ENCODE measurements around the gene SNX32. TPM values are rescaled to one million over a fixed set of nuclear protein-coding genes. Genes with fewer than 3 reads are reported as not detected.
A peak's percentile ranks its signal among the peaks of the same experiment; 100 is the strongest.

Gene SNX32
- total and polyA plus RNA-seq, 2 donors (not counting 3 experiments of a cell fraction or from before 2014, with no cell fraction given), result 0.19 TPM; not detected in 1

- TF ChIP-seq MYC (IDR thresholded peaks at IDR 0.05; ENCODE audit: low read depth, low read length) (no peak), EZH2 (IDR thresholded peaks at IDR 0.05; ENCODE audit: borderline replicate concordance, low read depth, low read length, severe bottlenecking) (peak; percentile 46)
- no peak within 1 kb of the TSS for H3K4me2 ChIP-seq (ENCODE audit: insufficient read depth, low read length)
- no peaks in the 10 kb centered on the region for H3K9me3 ChIP-seq (replicated peaks; ENCODE audit: control insufficient read depth, insufficient read depth, low read length)
- no peaks in the 10 kb centered on the region for H3K79me2 ChIP-seq (ENCODE audit: control insufficient read depth, insufficient read depth, low read length)
- no peak for FAIRE-seq
- CTCF ChIA-PET, result no interaction called here
- no TSS peak for BruUV-seq (replicated peaks)
- H2AFZ ChIP-seq (ENCODE audit: low read depth, low read length), result no peak within 1 kb of the TSS
- H3K27me3 ChIP-seq (ENCODE audit: control insufficient read depth in 2 of 2, insufficient read depth in 2 of 2, low read length in 2 of 2), result peaks cover 41 to 42% of the 10 kb centered on the region in 2 experiments
- intact Hi-C loops (cut with micrococcal nuclease) (no loop called here), dilution Hi-C loops (cut with MboI; ENCODE audit: extremely low pct_ligation_motif_present, low sequenced_read_pairs) (no loop called here)
- POLR2A ChIA-PET, result no interaction called here
- no peaks in the 10 kb centered on the region for H3K4me1 ChIP-seq (ENCODE audit: control insufficient read depth, extremely low read depth, insufficient read depth, low read length)
- DNase-seq (ENCODE audit: low read depth, low spot score), result no peak
- H3K27ac ChIP-seq (ENCODE audit: insufficient read depth, low read depth, low read length), result no peak within 1 kb of the TSS
- H3K36me3 ChIP-seq (ENCODE audit: control insufficient read depth in 2 of 2, extremely low read depth in 1 of 2, insufficient read depth in 2 of 2, low read length in 2 of 2), result no peaks in the 10 kb centered on the region
- no peaks in the 10 kb centered on the region for H3K9me1 ChIP-seq (replicated peaks; ENCODE audit: control insufficient read depth, extremely low read depth, insufficient read depth, low read length)
- no peak within 1 kb of the TSS for H3K9ac ChIP-seq (replicated peaks; ENCODE audit: extremely low read depth, insufficient read depth, low read length)
- H4K20me1 ChIP-seq (replicated peaks; ENCODE audit: control insufficient read depth, extremely low read depth, insufficient read depth, low read length), result no peaks in the 10 kb centered on the region
- no peak within 1 kb of the TSS for H3K4me3 ChIP-seq (replicated peaks in 1 of 3; ENCODE audit: insufficient read depth in 1 of 3, low read depth in 1 of 3, low read length in 3 of 3)
Observed at GRCh38 chr11:65786786-65787636, 46.8 kb upstream of the SNX32 start, which contains the start of gene OVOL1. TSS of gene OVOL1 (plus strand) at chr11:65787063. CDS start at chr11:65787374, 311 bp downstream.

GRCh38 chr11:65787649-65788622 lies 45.8 kb upstream of the SNX32 start:
- CTCF ChIA-PET, result interaction anchor here (1.4 to 6.2 kb wide), 2 partner anchors 8 to 30 kb away, joined by 4 to 71 read pairs; partner anchors contain the start of gene AP5B1
- no peak for FAIRE-seq
- no peaks in the 10 kb centered on the region for H3K79me2 ChIP-seq (ENCODE audit: control insufficient read depth, insufficient read depth, low read length)
- H3K4me2 ChIP-seq (ENCODE audit: insufficient read depth, low read length), result no peak overlapping the region
- intact Hi-C loops (cut with micrococcal nuclease) (no loop called here), dilution Hi-C loops (cut with MboI; ENCODE audit: extremely low pct_ligation_motif_present, low sequenced_read_pairs) (no loop called here)
- no peaks in the 10 kb centered on the region for H3K9me3 ChIP-seq (replicated peaks; ENCODE audit: control insufficient read depth, insufficient read depth, low read length)
- peaks cover 41 to 42% of the 10 kb centered on the region in 2 experiments for H3K27me3 ChIP-seq (ENCODE audit: control insufficient read depth in 2 of 2, insufficient read depth in 2 of 2, low read length in 2 of 2)
- no peak overlapping the region for H2AFZ ChIP-seq (ENCODE audit: low read depth, low read length)
- H3K27ac ChIP-seq (ENCODE audit: insufficient read depth, low read depth, low read length), result no peak overlapping the region
- DNase-seq (ENCODE audit: low read depth, low spot score), result no peak
- POLR2A ChIA-PET, result no interaction called here
- peak; percentile 100 for TF ChIP-seq EZH2 (IDR thresholded peaks at IDR 0.05; ENCODE audit: borderline replicate concordance, low read depth, low read length, severe bottlenecking)
- TF ChIP-seq POLR2AphosphoS5 (IDR thresholded peaks at IDR 0.05; ENCODE audit: insufficient read depth, low read depth, low read length), result no peak
- no peak for TF ChIP-seq CTCF (IDR thresholded peaks at IDR 0.05; ENCODE audit: extremely low read depth in 1 of 2, insufficient read depth in 1 of 2, low read depth in 1 of 2, low read length in 2 of 2)
- no peak overlapping the region for H3K4me3 ChIP-seq (replicated peaks in 1 of 3; ENCODE audit: insufficient read depth in 1 of 3, low read depth in 1 of 3, low read length in 3 of 3)
- H3K4me1 ChIP-seq (ENCODE audit: control insufficient read depth, extremely low read depth, insufficient read depth, low read length), result no peaks in the 10 kb centered on the region
- no peaks in the 10 kb centered on the region for H3K9me1 ChIP-seq (replicated peaks; ENCODE audit: control insufficient read depth, extremely low read depth, insufficient read depth, low read length)
- no peaks in the 10 kb centered on the region for H3K36me3 ChIP-seq (ENCODE audit: control insufficient read depth in 2 of 2, extremely low read depth in 1 of 2, insufficient read depth in 2 of 2, low read length in 2 of 2)
- H3K9ac ChIP-seq (replicated peaks; ENCODE audit: extremely low read depth, insufficient read depth, low read length), result no peak overlapping the region
- H4K20me1 ChIP-seq (replicated peaks; ENCODE audit: control insufficient read depth, extremely low read depth, insufficient read depth, low read length), result no peaks in the 10 kb centered on the region
- no TSS peak for BruUV-seq (replicated peaks)

Data from endothelial cell of umbilical vein (primary cell).